Spleen (tissue), 11 donors: ENCODE results near the gene ENKD1. TPM values are rescaled to one million over a fixed set of nuclear protein-coding genes. Genes with fewer than 3 reads are reported as not detected.

Experiments
- DNase-seq: peaks from one replicate; pipeline ENCODE4 v3.0.0-alpha.2; 2020
- H3K27ac ChIP-seq, 8 donors: fragments of 200-600 bp; sonication (generic) in 7 of 8; 1 replicate in 4 of 8; 2 replicates in 4 of 8; pipeline versions ENCODE4 v1.5.0 to v1.8.0; 2016 to 2021; ENCODE audit warnings: inconsistent platforms in 4 of 8, mild to moderate bottlenecking in 4 of 8, moderate library complexity in 1 of 8
- H3K27me3 ChIP-seq, 7 donors: fragments of 200-600 bp; sonication (generic) in 6 of 7; replicated peaks in 1 of 7; 1 replicate in 4 of 7; 2 replicates in 3 of 7; pipeline versions ENCODE4 v1.5.0 to v1.8.0; 2016 to 2021; ENCODE audit warnings: inconsistent platforms in 3 of 7, mild to moderate bottlenecking in 1 of 7
- H3K36me3 ChIP-seq, 6 donors: fragments of 200-600 bp; sonication (generic) in 5 of 6; 1 replicate in 4 of 6; 2 replicates in 2 of 6; pipeline versions ENCODE4 v1.5.0 to v1.8.0; 2016 to 2021; ENCODE audit warnings: inconsistent platforms in 2 of 6
- H3K4me1 ChIP-seq, 6 donors: fragments of 200-600 bp; sonication (generic) in 5 of 6; 1 replicate in 3 of 6; 2 replicates in 3 of 6; pipeline versions ENCODE4 v1.5.0 to v1.8.0; 2016 to 2021; ENCODE audit warnings: inconsistent platforms in 3 of 6
- H3K4me3 ChIP-seq, 8 donors: fragments of 200-600 bp; sonication (generic) in 7 of 8; 1 replicate in 4 of 8; 2 replicates in 4 of 8; pipeline versions ENCODE4 v1.5.0 to v1.8.0; 2016 to 2021; ENCODE audit warnings: inconsistent platforms in 4 of 8, mild to moderate bottlenecking in 4 of 8, moderate library complexity in 2 of 8
- H3K9me3 ChIP-seq, 8 donors: fragments of 200-600 bp; sonication (generic) in 7 of 8; 1 replicate in 4 of 8; 2 replicates in 4 of 8; pipeline versions ENCODE4 v1.5.0 to v1.8.0; 2016 to 2021; ENCODE audit warnings: inconsistent platforms in 4 of 8
- POLR2A ChIP-seq, 3 donors: fragments of 450-650 bp; IDR thresholded peaks; one replicate each; pipeline ENCODE4 v1.5.1; 2017; ENCODE audit warnings: antibody characterized with exemption in 3 of 3, mild to moderate bottlenecking in 1 of 3
- POLR2AphosphoS5 ChIP-seq, 3 donors: sonication (generic); formaldehyde crosslinking; IDR thresholded peaks; one replicate each; pipeline ENCODE4 v1.5.1; 2017; ENCODE audit warnings: antibody characterized with exemption in 3 of 3
- WGBS, 5 donors: extraction: QIAGEN DNeasy Blood & Tissue Kit in 3 of 5; methylation state at CpG; one replicate each; pipeline versions ENCODE4 v1.1.5 to v1.1.7; 2013 to 2018; 5-methylcytosine and 5-hydroxymethylcytosine counted together
- intact Hi-C: fragments of 100-400 bp; cut with DNase I; formaldehyde crosslinking; loops from one replicate; pipeline ENCODE4 v1.15.0; 2023; ENCODE audit warnings: low total_unique reads
- polyA plus RNA-seq, 3 donors: library from polyadenylated mRNA; stranded (reverse); fragments of 200-250 nt; gene quantifications; one replicate each; pipeline ENCODE4 v1.2.1, GENCODE V29; 2013
- total RNA-seq, 7 donors: library from RNA; depleted of rRNA in 3 of 7; stranded (reverse); fragments of >200 nt in 3 of 7; fragmentation: NEBNext Ultra II Directional in 4 of 7; extraction: Animal tissue kit (Norgen Biotek cat#: 25700) in 4 of 7; gene quantifications; one replicate each; pipeline versions ENCODE4 v1.1.0 to v1.2.1, GENCODE V29; 2016 to 2021
- TF ChIP-seq, protein P1 (sequence below), 11 experiments: fragments of 200-600 bp in 7 of 11; fragments of 450-650 bp in 4 of 11; sonication (generic) in 4 of 11; IDR thresholded peaks in 8 of 11; conservative IDR thresholded peaks in 3 of 11; 1 replicate in 7 of 11; 2 replicates in 4 of 11; pipeline versions ENCODE4 v1.4.0 to v1.8.0; 2016 to 2021; ENCODE audit warnings: antibody characterized with exemption in 11 of 11, inconsistent platforms in 4 of 11, mild to moderate bottlenecking in 1 of 11
- donor health status: healthy with polysubstance abuse.
- donor health status: DM: no; HTN: no; CAD: no; lungs with moderate emphysema.
- donor health status: DM: no; HTN: no; CAD: no.
- donor health status: Bipolar disorder and iron deficiency.
- donor health status: healthy.
- donor health status: DM: no; HTN: no; CAD: no.
- donor health status: DM: yes; HTN: yes; CAD: no.

Gene ENKD1
- total and polyA plus RNA-seq, 10 donors: 9.2 to 21.6 (median 12.2) TPM

DNA sequence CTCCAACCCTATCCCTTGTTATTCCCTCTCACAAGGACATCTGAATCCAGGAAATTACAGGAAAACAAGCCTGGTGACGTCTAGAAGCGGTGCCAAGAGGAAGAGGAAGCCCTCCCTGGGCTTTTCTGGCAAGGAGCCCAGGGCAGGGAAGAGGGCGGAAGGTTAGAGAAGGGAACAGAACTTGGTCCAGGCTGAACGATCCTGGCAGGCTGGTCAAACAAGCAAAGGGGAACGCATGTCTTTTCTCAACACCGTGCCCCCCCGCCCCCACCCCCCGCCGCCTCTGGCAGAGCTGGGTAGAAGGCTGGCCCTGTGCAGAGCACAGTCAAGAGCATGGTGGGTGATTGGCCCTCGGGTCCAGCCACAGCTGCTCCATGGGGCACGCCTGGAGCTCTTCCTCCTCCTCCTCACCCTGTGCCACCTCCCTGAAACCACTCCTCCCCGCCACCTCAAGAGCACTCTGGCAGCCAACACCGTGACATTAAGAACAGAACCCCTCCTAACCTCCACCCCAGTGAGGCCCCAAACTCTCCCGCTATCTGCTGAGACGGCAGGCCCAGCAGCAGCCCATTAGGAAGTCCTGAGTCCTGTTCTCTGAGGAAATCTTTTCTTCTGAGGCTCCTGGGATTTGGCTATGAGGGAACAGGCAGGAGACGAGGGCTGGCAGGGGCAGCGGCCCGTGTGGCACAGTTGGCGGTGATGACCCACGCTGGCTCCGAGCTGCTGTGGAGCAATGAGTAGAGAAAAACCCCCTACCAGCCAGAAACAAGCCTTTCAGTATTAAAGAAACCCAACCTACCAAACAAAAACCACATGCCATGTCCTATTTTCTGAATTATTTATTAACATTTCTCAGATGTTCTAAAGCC, 7.4 kb upstream of the ENKD1 start:
- TF ChIP-seq POLR2AphosphoS5 (IDR thresholded peaks at IDR 0.05): peak; percentile 30 to 90 (median 47)
- TF ChIP-seq, protein P1, sequence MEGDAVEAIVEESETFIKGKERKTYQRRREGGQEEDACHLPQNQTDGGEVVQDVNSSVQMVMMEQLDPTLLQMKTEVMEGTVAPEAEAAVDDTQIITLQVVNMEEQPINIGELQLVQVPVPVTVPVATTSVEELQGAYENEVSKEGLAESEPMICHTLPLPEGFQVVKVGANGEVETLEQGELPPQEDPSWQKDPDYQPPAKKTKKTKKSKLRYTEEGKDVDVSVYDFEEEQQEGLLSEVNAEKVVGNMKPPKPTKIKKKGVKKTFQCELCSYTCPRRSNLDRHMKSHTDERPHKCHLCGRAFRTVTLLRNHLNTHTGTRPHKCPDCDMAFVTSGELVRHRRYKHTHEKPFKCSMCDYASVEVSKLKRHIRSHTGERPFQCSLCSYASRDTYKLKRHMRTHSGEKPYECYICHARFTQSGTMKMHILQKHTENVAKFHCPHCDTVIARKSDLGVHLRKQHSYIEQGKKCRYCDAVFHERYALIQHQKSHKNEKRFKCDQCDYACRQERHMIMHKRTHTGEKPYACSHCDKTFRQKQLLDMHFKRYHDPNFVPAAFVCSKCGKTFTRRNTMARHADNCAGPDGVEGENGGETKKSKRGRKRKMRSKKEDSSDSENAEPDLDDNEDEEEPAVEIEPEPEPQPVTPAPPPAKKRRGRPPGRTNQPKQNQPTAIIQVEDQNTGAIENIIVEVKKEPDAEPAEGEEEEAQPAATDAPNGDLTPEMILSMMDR (IDR thresholded peaks at IDR 0.05 in 8 of 11, conservative IDR thresholded peaks at IDR 0.05 in 3 of 11): no peak
- intact Hi-C loops: loop anchor here (5.0 to 10.0 kb wide), 2 partner anchors 43 to 251 kb away; partner anchors contain the start of gene GFOD2
- no peaks in the 10 kb centered on the region for H3K9me3 ChIP-seq
- no peaks in the 10 kb centered on the region for H3K27me3 ChIP-seq
- peaks cover 18 to 90% (median 69%) of the 10 kb centered on the region in 6 donors for H3K4me1 ChIP-seq
- H3K4me3 ChIP-seq: peak overlapping the region in 1 of 8 donors; percentile 27
- peak overlapping the region; percentile 31 to 94 (median 82) for H3K27ac ChIP-seq
- peaks cover 0 to 27% (median 7%) of the 10 kb centered on the region in 6 donors for H3K36me3 ChIP-seq
- peak; percentile 89 for DNase-seq
- 35 to 44% (median 37%) methylated on average over 20 to 21 of the region's 21 CpGs for WGBS, 5 donors

DNA sequence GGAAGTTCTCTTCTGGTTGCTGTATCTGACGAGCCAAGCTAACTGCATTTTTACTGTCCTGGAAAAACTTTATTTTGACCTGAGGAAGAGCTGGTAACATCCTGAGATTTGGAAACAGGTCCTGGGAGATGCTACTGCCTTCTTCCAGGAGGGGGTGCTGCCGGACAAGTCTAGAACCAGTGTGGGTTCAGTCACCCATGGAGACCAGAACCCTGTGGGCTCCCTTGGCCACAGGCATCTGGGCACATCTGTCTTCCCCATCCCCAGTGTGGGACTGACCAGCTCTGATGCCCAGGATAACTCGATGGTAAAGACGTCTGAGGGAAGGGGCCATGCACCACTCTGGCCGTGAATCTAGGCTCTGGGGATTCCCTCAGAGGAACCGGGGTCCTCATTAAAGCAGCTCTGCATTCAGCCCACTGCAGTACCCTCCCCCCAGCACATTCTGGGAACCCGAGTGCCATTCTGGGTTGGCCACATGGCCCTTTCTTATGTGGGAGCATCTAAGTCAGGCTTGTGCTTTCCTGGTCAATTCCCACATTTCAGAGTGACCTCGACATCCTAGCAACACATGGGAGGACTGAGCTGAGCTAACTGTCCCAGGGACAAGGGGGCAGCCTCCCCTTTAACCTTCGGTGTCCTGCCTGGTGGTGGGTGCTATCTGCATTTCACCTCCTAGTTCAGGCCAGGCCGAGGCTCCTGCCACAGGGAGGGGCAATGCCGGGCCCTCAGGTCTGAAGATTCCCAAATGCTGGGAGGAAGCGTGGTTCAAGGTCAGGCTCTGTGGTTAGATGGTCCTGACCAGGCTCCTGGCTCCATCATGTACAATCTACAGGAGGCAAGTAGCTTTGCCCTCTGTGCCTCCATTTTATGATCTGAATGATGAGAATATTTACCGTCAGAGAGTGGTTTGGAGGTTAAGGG, 6.5 kb upstream of the ENKD1 start:
- no peaks in the 10 kb centered on the region for H3K9me3 ChIP-seq
- H3K36me3 ChIP-seq: peaks cover 0 to 26% (median 7%) of the 10 kb centered on the region in 6 donors
- no peaks in the 10 kb centered on the region for H3K27me3 ChIP-seq
- H3K27ac ChIP-seq: peak overlapping the region; percentile 31 to 94 (median 82)
- 43 to 57% (median 48%) methylated on average over 8 to 13 of the region's 13 CpGs for WGBS, 5 donors
- intact Hi-C loops: loop anchor here (5.0 to 10.0 kb wide), 2 partner anchors 44 to 252 kb away; partner anchors contain the start of gene GFOD2
- H3K4me3 ChIP-seq: peak overlapping the region in 1 of 8 donors; percentile 27
- DNase-seq: peak; percentile 91
- peaks cover 25 to 95% (median 78%) of the 10 kb centered on the region in 6 donors for H3K4me1 ChIP-seq
- TF ChIP-seq, protein P1 (IDR thresholded peaks at IDR 0.05 in 8 of 11, conservative IDR thresholded peaks at IDR 0.05 in 3 of 11): peak; percentile 58 to 90 (median 80)
- TF ChIP-seq POLR2AphosphoS5 (IDR thresholded peaks at IDR 0.05): peak in 2 of 3 donors; percentile 38 to 53
- TF ChIP-seq POLR2A (IDR thresholded peaks at IDR 0.05): no peak

DNA sequence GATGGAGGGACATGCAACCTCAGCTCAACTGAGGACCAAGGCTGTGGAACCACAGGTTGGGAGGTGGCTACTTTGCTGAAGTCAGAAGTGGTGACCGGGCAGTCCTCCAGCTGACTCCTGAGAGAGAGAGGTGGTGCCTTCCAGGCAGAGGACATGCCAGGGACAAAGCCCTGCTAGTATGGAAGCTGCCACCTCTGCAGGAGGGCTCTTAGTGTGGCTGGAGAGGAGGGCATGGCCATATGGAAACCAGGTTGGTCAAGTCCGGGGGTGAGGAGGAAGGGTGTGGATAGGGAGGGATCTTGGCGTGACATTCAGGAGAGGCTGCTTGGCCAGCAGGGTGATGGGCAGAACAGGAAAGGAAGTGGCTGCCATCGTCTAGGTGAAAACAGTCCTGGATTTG, 5.8 kb upstream of the ENKD1 start:
- H3K4me3 ChIP-seq: peak overlapping the region in 1 of 8 donors; percentile 13
- no peaks in the 10 kb centered on the region for H3K9me3 ChIP-seq
- H3K4me1 ChIP-seq: peaks cover 32 to 95% (median 81%) of the 10 kb centered on the region in 6 donors
- peak; percentile 79 for DNase-seq
- 37 to 63% (median 38%) methylated on average over 4 of the region's 4 CpGs for WGBS, 5 donors
- intact Hi-C loops: loop anchor here (5.0 to 10.0 kb wide), 2 partner anchors 45 to 252 kb away; partner anchors contain the start of gene GFOD2
- TF ChIP-seq POLR2AphosphoS5 (IDR thresholded peaks at IDR 0.05) (peak in 1 of 3 donors; percentile 31), POLR2A (IDR thresholded peaks at IDR 0.05) (no peak)
- TF ChIP-seq, protein P1 (IDR thresholded peaks at IDR 0.05 in 8 of 11, conservative IDR thresholded peaks at IDR 0.05 in 3 of 11): no peak
- no peaks in the 10 kb centered on the region for H3K27me3 ChIP-seq
- peak overlapping the region in 7 of 8 donors; percentile 62 to 94 (median 83) for H3K27ac ChIP-seq
- peaks cover 0 to 19% (median 7%) of the 10 kb centered on the region in 6 donors for H3K36me3 ChIP-seq
